Omental fat pad (tissue), 4 donors: ENCODE results near the gene CGGBP1. TPM values are rescaled to one million over a fixed set of nuclear protein-coding genes. Genes with fewer than 3 reads are reported as not detected.

Experiments used
- ATAC-seq: fragments of 150-250 bp; one replicate; pipeline ENCODE4 v1.9.1; 2016; ENCODE audit warnings: mild to moderate bottlenecking, moderate library complexity; ENCODE audit not compliant: low FRiP score
- DNase-seq: peaks from one replicate; pipeline ENCODE4 v3.0.0-alpha.2; 2019; ENCODE audit warnings: low spot score
- total RNA-seq, 4 donors: library from RNA; depleted of rRNA; stranded (reverse); fragments of >200 nt; gene quantifications; one replicate each; pipeline ENCODE4 v1.1.0, GENCODE V29; 2016
- TF ChIP-seq, protein P1 (sequence below), 3 donors: fragments of 450-650 bp; IDR thresholded peaks; one replicate each; pipeline ENCODE4 v1.5.1; 2016 to 2017; ENCODE audit warnings: antibody characterized with exemption in 3 of 3, mild to moderate bottlenecking in 3 of 3, moderate library complexity in 2 of 3

CGGBP1 gene
- total RNA-seq, 4 donors from 2014 or later = 48.4 to 87.5 (median 60.7) TPM

DNA sequence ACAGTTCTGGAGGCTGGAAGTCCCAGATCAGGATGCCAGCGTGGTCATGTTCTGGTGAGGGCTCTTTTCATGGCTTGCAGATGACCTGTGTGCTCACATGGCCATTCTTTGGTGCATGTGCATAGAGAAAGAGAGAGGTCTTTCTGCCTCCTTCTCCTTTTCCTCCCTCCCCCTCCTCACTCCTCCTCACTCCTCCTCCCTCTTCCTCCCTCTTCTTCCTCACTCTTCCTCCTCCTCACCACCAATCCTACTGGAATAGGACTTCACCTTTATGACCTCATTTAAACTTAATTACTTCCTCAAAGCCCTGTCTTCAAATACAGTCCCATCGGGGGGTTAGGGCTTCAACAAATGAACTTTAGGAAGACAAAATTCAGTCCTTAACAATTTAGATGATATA is 24.0 kb upstream of the CGGBP1 start:
- ATAC-seq (no peak), DNase-seq (no peak)
- TF ChIP-seq, protein P1, sequence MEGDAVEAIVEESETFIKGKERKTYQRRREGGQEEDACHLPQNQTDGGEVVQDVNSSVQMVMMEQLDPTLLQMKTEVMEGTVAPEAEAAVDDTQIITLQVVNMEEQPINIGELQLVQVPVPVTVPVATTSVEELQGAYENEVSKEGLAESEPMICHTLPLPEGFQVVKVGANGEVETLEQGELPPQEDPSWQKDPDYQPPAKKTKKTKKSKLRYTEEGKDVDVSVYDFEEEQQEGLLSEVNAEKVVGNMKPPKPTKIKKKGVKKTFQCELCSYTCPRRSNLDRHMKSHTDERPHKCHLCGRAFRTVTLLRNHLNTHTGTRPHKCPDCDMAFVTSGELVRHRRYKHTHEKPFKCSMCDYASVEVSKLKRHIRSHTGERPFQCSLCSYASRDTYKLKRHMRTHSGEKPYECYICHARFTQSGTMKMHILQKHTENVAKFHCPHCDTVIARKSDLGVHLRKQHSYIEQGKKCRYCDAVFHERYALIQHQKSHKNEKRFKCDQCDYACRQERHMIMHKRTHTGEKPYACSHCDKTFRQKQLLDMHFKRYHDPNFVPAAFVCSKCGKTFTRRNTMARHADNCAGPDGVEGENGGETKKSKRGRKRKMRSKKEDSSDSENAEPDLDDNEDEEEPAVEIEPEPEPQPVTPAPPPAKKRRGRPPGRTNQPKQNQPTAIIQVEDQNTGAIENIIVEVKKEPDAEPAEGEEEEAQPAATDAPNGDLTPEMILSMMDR (IDR thresholded peaks at IDR 0.05) = no peak

DNA sequence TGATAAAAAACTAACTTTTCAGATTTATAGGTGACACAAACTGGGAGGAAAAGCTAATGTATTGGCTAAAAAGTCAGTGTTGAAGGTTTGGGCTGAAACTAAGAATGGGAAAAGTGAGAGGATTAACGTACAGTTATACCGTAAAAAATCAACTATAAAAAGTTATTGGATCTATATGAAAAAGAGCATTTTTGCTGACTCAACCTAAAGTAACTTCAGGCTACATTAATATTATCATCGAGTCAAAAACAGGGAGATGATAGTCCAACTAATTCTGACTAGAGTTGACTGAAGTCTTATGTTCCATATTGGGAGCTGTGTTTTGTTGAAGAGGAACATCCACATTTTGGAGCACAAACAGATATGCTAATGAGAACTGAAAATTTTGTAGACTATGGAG is 20.1 kb upstream of the CGGBP1 start:
- DNase-seq (no peak), ATAC-seq (no peak)
- TF ChIP-seq, protein P1 (IDR thresholded peaks at IDR 0.05) = no peak

DNA sequence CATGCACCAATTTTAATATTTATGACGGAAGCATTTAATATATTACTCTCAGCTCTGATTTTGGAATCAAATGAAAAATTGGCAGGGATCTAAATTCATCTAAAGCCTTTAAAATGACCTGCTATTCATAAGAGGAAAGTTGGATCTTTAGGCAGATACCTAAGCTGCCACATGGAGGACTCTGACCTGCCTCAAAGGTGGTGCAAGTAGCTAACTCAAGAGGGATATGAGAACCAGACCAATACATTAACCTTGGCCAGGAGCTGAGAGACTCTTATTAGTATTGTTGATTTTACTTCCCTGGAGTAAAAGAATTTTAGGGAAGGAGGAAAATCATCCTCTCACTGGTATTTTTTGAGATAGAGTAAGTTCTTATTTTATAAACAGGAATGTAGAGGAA is 17.9 kb upstream of the CGGBP1 start:
- ATAC-seq = no peak
- DNase-seq = no peak
- TF ChIP-seq, protein P1 (IDR thresholded peaks at IDR 0.05) = no peak

DNA sequence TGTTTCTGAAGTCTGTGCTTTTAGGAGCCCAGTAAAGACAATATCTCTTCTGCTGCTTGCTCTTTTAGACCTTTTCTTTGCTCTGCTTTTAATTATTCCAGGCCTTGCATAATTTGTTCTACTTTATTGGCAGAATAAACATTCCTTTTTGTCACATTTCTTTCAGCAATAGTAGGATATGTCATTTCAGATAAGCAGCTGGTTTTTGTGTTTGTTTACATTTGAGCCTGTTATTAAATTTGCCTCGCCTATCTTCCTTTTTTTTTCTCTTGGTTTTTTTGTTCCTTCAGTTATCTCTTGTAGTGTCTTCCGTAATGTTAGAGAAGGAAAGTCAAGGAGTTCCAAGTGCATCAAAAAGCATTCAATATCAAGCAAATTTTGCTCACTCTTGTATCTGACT is 16.7 kb upstream of the CGGBP1 start:
- DNase-seq = no peak
- no peak for ATAC-seq
- TF ChIP-seq, protein P1 (IDR thresholded peaks at IDR 0.05) = no peak

DNA sequence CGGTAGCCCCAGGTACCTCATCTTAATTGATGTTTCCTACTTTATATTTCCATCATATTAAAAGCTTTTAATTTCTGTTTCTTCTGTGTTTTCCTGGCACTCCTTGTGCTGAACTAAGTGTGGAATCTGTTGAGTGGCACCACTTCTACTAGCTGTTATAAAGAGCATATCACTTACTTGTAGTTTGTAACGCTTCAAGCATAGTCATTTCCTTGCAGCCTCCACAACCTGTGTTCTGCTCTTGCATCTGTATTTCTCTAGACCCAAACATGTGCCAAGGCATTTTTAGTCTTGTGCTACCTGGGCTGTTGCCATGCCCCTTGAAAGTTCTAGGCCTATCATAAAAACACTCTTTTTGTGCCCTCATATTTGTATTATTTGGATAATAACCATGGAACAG is 16.3 kb upstream of the CGGBP1 start:
- TF ChIP-seq, protein P1 (IDR thresholded peaks at IDR 0.05) = no peak
- no peak for DNase-seq
- no peak for ATAC-seq

DNA sequence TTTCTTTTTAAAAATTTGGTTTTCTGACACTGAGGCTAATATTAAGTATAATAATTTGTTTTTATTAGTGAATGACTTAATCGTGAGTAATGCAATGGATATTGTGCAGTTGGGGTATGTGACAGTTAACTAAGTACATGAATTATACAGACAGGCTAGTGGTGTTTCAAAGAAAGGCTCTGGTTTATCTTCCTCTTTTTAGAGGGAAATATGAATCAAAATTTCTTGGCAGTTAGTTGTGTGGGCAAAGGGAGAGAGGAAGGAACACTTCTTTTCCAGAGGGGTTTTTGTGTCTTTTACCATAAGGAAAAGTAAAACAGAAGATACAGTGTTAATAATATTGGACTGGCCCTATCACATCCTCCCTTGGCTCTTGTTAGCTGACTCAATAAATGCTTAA is 2.9 kb upstream of the CGGBP1 start:
- TF ChIP-seq, protein P1 (IDR thresholded peaks at IDR 0.05) = no peak
- DNase-seq (no peak), ATAC-seq (no peak)

DNA sequence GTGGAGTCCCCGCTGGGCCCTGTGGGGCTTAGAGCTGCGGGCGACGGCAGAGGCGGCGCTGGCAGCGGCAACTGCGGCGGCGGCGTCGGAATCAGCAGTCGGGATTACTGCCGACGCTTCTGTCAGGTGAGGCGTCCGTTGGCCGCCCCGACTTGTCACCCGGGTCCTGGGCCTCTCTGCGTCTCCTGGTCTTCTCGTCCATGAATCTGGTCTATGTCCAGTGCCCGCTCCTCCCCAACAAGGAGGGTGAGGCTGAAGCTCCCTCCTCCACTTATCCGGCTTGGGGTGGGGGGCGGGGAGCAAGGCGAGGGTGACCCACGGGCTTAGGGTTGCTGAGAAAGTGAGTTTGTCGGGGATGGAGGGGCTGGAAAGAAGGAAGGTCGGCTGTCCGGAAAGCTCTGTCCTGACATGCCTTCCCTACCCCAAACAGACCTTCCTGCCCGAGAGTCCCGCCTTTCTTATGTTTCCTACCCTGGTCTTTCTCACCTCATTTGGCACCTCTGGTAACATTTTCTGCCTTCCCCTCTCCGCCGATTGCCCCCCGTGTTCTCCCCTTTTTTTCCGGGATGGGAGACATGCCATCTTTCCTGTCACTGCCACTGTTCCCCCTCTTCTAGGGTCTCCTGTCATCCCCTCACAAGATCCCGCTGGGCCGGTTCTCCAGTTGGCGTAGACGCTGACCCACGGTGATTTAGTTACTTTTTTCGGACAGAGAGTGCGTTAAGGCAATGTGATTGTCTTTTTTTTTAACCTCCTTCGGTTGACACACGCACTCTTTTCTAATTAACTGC is 770 bp upstream of the CGGBP1 start:
- no peak for DNase-seq
- TF ChIP-seq, protein P1 (IDR thresholded peaks at IDR 0.05) = no peak

More for the DNA sequence above, 770 bp upstream of the CGGBP1 start:
- ATAC-seq = peak; percentile 36
